Left renal cortex interstitium (tissue), 4 donors: Measurements from ENCODE around the gene MAST1. TPM values are rescaled to one million over a fixed set of nuclear protein-coding genes. Genes with fewer than 3 reads are reported as not detected.
"Not testable (repeated sequence)": the region's sequence is repeated elsewhere in the genome, so short reads cannot be mapped to it uniquely, and the experiment has no call there.

ENCODE experiments used
- DNase-seq, 4 donors: peaks; one replicate each; pipeline ENCODE4 v3.0.0-alpha.2; 2013; ENCODE audit warnings: low read depth in 4 of 4, low spot score in 2 of 4, missing footprints in 1 of 4
- polyA plus RNA-seq, 4 donors: library from polyadenylated mRNA; unstranded; fragments of 120-200 nt; gene quantifications; one replicate each; pipeline ENCODE4 v1.2.1, GENCODE V29; 2013; ENCODE audit not compliant: insufficient read length in 4 of 4

The MAST1 gene
- 1 to 10 TPM in 3 of 4 donors, under 1 TPM in 1; 0.92 to 2.0 (median 1.3) TPM for polyA plus RNA-seq

DNA sequence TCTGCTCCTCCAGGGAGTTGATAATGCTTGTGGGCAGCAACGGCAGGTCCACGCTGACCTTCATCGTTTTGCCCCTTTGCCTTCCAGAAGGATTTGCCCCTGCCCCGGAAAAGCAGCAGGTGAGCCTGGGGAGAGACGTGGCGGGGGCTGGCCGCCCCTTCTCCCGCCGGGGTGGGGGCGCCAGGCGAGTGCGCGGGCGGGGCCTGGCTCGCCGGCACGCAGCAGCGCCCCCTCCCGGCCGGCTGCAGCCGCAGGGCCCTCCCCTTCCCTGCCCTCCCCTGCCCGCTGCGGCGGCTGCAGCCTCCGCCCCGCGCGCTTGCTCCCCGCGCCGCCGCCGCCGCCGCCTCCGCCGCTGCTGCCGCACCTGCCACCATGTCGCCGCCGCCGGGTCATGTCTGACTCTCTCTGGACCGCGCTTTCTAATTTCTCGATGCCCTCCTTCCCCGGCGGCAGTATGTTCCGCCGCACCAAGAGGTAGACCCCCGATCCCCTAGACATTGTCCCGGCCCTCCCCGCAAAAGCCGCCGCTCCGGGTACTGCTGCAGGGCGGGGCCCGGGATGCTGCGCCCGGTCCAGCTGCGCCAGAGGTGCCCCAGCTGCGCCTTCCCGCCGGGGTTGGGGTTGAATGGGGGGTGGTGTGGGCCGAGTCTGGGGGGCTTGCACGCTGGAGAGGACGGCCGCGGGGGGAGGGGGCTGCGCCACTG, at the start of gene MAST1:
TSS of gene MAST1 (plus strand) at position 334 of the 704 bp plus-strand sequence. CDS start at position 392, 58 bp downstream.
- DNase-seq = no peak

DNA sequence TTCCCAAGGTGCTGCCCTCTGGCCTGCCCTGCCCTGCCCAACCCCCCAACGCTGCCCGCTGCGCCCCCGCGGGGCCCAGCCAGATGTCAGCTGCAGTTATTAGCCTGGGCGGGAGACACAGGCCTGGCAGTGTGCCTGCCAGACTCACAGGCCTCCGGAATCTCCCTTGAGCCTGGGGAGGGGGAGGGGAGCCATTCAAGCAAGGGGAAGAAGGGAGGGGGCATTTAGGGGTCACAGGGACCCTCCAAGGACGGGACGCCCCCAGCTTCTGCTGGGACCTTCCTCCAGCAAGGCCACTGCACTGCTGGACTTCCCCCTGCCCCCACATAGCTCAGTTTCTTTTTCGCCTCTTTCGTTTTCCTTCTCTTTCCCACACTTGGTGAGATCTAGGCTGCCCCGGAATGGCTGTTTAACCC, 49.6 kb upstream of the MAST1 start:
- DNase-seq = no peak

DNA sequence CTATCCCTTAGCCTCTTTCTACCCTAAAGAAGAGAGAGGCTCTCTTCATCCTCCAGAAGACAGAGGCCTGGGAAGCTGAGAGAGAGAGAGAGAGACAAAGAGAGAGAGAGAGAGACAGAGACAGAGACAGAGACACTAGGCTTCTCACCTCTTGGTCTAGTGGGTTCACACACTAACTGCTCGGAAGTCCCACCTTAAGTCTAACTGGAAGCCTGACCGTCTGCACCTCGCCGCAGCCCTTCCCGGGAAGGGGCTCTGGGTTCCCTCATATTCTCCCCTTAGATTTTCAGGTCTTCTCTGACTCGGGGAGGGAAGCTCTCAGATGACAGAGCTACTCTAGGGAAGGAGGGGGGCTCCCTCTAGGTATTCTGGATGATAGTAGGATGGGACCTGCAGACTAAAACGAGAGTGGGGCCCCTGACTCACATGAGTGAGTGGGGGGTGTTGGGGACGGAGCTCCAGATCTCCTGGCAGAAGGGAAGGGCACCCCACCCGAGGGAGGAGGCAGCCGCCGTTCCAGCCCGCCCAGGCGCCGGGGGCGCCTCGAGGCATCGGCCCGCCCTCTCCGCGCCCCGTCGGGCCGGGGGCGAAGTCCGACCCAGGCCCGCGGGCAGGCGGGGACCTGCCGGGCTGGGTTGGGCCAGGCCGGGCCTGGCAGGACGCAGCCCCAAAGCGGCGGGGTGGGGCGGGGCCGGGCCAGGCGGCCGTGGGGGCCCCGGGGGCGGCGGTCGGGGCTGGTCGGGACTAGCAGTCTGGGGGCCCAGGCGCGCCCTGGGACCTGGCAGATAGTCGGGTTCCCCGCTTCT, 49.0 kb upstream of the MAST1 start:
- no peak for DNase-seq

DNA sequence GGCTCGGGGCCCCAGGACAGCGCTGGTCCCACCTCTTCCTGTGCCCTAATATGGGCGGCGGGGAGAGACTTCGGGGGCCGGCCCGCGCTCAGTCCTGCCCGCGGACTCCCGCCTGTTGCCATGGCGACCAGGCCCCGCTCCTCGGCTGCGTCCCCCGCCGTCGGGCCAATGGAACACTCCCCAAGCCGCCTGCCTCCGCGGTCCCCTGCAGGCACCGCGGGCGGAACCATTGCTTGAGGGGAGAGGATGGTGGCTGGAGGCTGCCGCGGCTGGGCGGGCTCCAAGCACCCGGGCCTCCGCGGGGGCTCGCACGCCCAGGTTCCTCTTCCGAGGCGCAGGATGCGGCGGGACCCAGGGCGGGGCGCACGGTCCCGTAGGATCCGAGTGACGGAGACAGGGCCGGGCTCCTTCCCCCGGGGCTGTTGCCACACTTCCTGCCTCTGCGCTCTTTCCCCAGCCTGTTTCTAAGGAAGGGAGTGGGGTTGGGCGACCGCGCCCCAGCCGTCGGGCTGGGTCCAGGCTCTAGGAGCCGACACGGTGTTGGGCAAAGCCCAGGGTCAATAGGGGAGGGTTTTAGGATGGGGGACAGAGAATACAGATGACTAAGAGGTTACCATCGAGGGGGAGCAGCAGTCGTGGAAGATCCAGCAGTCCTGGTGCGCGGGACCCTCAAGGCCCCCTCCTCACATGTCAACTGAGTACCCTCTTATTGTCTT, 48.3 kb upstream of the MAST1 start:
- DNase-seq = peak in 3 of 4 donors; percentile 82 to 89 (median 88)

DNA sequence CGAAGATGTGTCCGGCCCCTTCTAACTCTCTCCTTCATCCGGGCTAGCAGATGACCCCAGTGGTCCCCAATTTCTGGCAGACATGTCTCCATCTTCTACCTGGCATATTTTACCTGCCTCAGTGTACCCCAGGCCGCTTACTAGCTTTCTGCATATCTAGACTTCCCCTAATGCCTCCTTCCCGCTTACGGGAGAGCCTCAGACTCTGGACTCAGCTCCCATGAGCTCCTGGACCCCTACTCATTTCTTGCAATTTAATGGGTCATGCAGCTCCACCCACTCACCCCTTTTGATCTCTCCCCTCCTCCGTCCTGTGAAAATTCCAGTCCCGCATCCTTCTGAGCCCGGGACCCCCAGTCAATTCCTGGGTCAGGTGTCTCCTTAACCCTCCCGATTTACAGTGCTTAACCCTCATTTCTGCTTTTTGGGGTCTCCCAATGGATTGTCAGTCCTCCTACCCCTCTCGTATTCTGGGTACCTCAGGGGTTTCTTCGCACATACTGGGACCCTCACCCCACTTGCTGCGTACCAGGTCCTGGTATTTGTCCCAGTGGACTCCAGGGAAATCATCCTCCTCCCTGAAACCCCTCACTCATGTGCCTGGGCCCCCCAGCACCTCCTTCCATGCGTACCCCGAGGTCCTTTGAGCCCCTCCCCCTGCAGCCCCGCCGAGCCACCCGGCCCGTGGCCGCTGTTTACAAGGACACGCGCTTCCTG, 47.5 kb upstream of the MAST1 start:
- no peak for DNase-seq

DNA sequence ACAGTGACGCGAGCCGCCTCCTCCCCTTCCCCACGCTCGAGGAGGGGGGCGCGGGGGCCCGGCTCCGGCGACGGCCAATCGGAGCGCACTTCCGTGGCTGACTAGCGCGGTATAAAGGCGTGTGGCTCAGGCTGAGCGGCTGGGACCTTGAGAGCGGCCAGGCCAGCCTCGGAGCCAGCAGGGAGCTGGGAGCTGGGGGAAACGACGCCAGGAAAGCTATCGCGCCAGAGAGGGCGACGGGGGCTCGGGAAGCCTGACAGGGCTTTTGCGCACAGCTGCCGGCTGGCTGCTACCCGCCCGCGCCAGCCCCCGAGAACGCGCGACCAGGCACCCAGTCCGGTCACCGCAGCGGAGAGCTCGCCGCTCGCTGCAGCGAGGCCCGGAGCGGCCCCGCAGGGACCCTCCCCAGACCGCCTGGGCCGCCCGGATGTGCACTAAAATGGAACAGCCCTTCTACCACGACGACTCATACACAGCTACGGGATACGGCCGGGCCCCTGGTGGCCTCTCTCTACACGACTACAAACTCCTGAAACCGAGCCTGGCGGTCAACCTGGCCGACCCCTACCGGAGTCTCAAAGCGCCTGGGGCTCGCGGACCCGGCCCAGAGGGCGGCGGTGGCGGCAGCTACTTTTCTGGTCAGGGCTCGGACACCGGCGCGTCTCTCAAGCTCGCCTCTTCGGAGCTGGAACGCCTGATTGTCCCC, 46.8 kb upstream of the MAST1 start, which contains the start of gene JUNB:
TSS of gene JUNB (plus strand) at position 142 of the 706 bp plus-strand sequence. CDS start at position 428, 286 bp downstream.
- peak in 2 of 4 donors; percentile 85 to 88 for DNase-seq

DNA sequence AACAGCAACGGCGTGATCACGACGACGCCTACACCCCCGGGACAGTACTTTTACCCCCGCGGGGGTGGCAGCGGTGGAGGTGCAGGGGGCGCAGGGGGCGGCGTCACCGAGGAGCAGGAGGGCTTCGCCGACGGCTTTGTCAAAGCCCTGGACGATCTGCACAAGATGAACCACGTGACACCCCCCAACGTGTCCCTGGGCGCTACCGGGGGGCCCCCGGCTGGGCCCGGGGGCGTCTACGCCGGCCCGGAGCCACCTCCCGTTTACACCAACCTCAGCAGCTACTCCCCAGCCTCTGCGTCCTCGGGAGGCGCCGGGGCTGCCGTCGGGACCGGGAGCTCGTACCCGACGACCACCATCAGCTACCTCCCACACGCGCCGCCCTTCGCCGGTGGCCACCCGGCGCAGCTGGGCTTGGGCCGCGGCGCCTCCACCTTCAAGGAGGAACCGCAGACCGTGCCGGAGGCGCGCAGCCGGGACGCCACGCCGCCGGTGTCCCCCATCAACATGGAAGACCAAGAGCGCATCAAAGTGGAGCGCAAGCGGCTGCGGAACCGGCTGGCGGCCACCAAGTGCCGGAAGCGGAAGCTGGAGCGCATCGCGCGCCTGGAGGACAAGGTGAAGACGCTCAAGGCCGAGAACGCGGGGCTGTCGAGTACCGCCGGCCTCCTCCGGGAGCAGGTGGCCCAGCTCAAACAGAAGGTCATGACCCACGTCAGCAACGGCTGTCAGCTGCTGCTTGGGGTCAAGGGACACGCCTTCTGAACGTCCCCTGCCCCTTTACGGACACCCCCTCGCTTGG, 46.1 kb upstream of the MAST1 start:
- no peak for DNase-seq

DNA sequence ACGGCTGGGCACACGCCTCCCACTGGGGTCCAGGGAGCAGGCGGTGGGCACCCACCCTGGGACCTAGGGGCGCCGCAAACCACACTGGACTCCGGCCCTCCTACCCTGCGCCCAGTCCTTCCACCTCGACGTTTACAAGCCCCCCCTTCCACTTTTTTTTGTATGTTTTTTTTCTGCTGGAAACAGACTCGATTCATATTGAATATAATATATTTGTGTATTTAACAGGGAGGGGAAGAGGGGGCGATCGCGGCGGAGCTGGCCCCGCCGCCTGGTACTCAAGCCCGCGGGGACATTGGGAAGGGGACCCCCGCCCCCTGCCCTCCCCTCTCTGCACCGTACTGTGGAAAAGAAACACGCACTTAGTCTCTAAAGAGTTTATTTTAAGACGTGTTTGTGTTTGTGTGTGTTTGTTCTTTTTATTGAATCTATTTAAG, 45.4 kb upstream of the MAST1 start:
- no peak for DNase-seq

DNA sequence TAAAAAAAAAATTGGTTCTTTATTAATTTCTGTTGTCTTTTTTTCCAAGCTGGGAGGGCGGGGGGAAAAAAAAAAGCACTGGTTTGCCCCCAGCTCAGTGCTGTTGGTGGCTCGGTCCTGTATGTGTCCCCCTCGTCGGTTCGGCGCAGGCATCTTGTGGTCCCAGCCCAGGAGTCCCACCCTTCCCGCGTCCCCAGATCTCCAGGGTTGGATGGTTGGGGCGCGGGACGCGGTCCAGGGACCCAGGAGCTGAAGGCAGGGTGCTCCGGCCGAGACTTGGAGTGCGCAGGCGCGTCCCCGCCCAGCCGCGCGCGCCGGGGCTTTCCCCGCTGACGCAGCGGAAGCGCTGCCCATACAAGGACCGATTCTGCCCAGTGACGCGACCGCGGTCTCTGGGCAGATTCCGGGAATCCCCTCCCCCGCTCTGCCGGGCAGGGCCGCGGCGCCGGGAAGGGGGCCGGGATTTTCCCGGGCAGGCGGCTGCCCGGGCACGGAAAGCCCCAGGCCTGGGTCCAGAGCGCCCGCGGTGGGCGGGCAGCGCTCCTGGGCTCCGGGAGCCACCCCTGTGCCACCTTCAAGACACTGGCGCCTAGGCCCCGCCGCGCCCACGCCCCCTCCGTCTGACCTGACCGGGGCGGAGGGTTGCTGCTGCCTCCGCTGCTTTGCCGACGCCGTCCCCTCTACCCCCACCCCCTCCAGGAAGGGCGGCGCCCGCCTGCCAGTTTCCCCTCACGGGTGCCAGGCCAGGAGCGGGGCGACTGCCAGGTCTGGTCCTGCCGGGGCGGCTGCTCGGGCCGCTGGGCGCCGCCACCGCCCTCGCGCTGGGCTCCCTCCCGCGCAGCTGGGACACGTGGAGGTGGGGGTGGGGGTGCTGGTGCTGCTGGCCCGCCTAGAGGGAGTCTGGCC, 44.8 kb upstream of the MAST1 start:
- peak in 1 of 4 donors; percentile 88 for DNase-seq

DNA sequence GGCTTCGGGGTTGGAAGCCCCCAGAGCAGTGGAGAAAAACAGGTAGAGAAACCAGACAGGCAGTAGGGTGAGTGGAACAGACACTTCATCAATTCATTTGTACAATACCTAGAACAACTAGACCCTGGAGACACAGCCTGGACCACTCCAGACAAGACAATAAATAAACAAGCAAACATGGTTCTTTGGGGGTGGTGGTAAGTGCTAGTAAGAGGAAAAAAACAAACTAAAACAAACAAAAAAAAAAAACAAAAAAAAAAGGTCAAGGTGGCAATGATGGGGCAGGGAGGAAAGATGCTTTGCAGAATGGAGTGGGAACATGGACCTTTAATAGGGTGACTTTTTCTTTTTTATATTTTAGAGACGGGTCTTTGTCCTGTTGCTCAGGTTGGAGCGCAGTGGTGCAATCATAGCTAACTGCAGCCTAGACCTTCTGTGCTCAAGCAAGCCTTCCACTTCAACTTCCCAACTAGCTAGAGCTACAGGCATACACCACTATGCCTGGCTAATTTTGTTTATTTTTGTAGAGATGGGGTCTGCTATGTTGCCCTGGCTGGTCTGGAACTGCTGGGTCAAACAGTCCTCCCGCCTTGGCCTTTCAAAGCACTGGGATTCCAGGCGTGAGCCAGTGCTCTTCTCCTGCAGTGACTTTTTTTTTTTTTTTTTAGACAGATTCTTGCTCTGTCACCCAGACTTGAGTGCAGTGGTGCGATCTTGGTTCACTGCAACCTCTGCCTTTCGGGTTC, 43.9 kb upstream of the MAST1 start:
- DNase-seq = no peak

DNA sequence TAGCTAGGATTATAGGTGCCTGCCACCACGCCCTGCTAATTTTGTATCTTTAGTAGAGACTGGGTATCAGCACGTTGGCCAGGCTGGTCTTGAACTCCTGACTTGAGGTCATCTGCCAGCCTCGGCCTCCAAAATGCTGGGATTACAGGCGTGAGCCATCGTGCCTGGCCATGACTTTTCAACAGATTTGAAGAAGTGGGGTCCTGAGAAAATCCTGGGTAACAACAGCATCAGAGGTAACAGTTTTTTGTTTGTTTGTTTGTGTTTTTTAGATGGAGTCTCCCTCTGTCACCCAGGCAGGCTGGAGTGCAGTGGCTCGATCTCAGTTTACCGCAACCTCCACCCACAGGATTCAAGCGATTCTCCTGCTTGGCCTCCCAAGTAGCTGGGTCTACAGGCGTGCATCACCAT, 43.3 kb upstream of the MAST1 start:
- DNase-seq = no peak

DNA sequence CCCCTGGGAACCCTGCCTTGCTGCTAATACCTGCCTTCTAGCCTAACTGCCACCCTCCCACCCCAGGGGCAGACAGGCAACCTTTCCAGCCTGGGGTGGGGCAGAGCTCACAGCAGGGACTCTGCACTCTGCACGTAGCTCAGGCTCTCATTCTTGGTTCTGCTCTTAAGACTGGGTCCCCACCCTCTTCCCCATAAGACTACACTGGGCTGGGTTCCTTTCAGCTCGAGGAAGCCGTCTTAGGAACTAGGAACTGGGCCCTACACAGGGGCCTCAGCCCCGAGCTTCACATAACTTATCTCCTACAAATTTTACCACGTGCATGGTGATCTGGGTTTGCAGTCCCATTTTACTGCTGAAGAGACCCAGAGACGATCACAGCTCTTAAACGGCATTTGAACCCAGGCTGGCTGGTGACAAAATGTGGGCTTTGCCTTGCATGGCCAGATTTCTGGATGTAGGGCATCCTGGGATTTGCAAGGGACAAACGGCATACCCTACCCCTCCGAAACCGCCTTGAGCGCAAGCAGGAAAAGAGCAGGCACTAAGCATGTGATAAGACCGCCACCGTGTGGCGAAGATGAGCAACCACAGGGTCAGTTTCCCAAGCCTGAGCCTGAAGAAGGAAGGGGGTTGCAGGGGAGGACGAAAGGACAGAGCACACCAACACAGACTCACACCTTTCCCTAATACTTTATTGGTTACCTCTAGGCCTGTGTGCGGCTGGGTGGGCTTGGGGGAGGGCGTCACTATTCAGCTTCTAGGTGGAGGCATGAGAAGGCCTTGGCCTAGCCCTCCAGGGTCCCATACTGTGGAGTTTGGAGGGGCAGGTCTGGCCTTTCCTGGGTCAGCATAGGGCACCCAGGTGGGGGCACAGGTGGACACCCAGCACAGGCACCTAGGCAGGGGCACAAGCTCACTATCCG, 41.9 kb upstream of the MAST1 start:
- DNase-seq = no peak

DNA sequence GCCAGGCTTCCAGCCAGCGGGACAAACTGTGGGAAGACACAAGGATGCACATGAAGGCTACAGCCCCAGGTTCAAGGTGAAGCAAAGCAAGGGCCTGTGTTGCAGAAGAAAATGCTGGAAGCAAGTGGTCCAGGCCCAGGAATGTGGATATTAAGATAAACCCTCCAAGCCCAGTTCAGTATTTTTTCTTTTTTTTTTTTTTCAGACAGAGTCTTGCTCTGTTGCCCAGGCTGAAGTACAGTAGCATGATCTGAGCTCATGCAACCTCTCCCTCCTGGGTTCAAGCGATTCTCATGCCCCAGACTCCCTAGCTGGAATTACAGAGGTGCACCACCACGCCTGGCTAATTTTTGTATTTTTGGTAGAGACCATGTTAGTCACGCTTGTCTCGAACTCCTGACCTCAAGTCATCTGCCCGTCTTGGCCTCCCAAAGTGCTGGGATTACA, 41.2 kb upstream of the MAST1 start:
- DNase-seq = no peak

DNA sequence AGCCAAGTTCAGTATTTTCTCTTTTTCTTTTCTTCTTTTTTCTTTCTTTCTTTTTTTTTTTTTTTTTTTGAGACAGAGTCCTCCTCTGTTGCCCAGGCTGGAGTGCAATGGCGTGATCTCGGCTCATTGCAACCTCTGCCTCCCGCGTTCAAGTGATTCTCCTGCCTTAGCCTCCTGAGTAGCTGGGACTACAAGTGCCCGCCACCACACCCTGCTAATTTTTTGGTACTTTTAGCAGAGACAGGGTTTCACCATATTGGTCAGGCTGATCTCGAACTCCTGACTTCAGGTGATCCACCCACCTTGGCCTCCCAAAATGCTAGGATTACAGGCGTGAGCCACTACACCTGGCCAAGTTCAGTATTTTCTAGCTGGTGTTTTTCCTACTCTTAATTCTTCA, 40.7 kb upstream of the MAST1 start:
- not testable (repeated sequence) for DNase-seq

DNA sequence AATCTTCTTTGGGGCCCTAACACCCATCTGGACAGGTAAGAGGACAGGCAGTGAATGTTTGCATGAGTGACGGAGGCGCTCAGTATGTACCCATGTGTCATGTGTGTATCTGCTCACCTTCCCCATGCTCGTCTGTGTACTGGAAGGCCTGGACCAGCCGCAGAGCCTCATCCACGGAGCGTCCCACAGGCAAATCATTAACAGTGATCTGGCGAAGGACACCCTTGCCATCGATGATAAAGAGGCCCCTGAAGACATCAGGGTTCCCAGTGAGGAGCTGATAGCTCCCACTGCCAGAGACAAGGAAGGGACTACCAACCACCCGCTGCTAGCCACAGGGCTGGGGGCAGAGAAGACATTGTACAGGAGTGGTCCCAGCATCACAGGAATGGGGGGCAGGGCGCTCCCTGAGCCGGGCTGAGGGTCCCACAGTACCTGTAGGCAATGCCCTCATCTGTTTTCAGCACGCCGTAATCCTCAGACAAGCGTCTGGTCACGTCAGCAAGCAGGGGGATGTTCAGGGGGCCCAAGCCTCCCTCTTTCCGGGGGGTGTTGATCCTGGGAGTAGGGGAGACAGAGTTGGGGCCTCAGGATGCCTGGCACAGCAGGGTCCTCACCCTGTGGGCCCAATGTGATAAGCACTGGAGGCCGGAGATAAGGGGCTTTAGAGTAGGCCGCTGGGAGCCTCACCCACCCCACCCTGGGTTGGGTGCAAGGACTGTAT, 38.4 kb upstream of the MAST1 start:
- DNase-seq = no peak

DNA sequence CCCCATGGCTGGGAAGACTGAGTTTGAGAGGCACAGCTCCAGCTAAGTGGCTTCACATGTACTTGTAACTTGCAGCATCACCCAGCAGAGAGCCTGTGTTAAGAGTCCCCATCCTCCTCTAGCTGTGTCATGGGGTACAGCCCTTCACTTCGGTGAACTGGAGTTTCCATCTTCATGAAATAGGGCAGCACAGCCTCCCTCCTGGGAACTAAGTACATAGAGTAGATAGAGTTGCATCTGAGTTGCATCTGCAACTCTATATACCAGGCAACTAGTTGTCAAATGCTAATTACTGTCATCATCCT, 37.9 kb upstream of the MAST1 start:
- no peak for DNase-seq
